Upper lobe of right lung (tissue), 1 donor: ENCODE data around the gene SLC22A13. TPM values are rescaled to one million over a fixed set of nuclear protein-coding genes. Genes with fewer than 3 reads are reported as not detected.

Source experiments
- ATAC-seq: fragments of 200-7000 bp; cut with Tn5 transposase; one replicate; pipeline ENCODE4 v1.9.1; 2020; ENCODE audit warnings: mild to moderate bottlenecking, moderate library complexity
- DNase-seq: peaks from one replicate; pipeline ENCODE4 v3.0.0-alpha.2; 2020
- H3K27ac ChIP-seq: fragments of 200-600 bp; one replicate; pipeline ENCODE4 v1.8.0; 2022
- H3K27me3 ChIP-seq: fragments of 200-600 bp; one replicate; pipeline ENCODE4 v1.8.0; 2022; ENCODE audit warnings: mild to moderate bottlenecking
- H3K36me3 ChIP-seq: fragments of 200-600 bp; one replicate; pipeline ENCODE4 v1.8.0; 2022
- H3K4me1 ChIP-seq: fragments of 200-600 bp; one replicate; pipeline ENCODE4 v1.8.0; 2022
- H3K4me3 ChIP-seq: fragments of 200-600 bp; one replicate; pipeline ENCODE4 v1.8.0; 2022; ENCODE audit warnings: mild to moderate bottlenecking
- H3K9me3 ChIP-seq: fragments of 200-600 bp; one replicate; pipeline ENCODE4 v1.8.0; 2022
- CTCF ChIP-seq: fragments of 200-600 bp; IDR thresholded peaks from one replicate; pipeline ENCODE4 v1.8.0; 2022; ENCODE audit warnings: antibody characterized with exemption
- intact Hi-C: fragments of 100-400 bp; cut with DNase I; formaldehyde crosslinking; loops from one replicate; pipeline ENCODE4 v1.11.0; 2022
- total RNA-seq: library from RNA; stranded (reverse); fragmentation: NEBNext Ultra II Directional; extraction: Animal tissue kit (Norgen Biotek cat#: 25700); gene quantifications from one replicate; pipeline ENCODE4 v1.2.1, GENCODE V29; 2021
- donor health status: DM: no; HTN: yes; CAD: no; lungs with severe emphysema.

Gene SLC22A13
- total RNA-seq, 1 donor from 2014 or later, result 0.41 TPM

DNA sequence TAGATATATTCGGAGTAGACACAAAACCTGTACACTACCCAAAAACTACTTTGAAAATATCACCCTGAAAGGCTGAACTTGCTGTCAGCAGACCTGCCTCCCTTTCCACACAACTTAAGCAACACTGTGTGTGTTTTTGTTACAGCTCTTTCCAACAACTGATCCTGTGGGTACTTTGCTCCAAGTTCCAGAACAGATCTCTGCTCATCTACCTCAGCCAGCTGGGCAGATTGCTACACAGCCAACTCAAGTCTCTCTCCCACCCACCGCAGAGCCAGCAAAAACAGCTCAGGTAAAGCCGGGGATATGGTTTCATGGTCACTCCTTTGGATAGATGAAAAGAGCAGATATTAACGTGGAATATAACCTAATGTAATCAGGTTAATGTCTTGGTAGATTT, 19.7 kb upstream of the SLC22A13 start:
- Histone ChIP-seq H3K4me3 (no peak overlapping the region), H3K4me1 (no peaks in the 10 kb centered on the region), H3K27ac (no peak overlapping the region), H3K27me3 (no peaks in the 10 kb centered on the region), H3K36me3 (peaks cover 59% of the 10 kb centered on the region), H3K9me3 (no peaks in the 10 kb centered on the region)
- DNase-seq, result no peak
- intact Hi-C loops, result no loop called here
- no peak for ATAC-seq
- no peak for TF ChIP-seq CTCF

DNA sequence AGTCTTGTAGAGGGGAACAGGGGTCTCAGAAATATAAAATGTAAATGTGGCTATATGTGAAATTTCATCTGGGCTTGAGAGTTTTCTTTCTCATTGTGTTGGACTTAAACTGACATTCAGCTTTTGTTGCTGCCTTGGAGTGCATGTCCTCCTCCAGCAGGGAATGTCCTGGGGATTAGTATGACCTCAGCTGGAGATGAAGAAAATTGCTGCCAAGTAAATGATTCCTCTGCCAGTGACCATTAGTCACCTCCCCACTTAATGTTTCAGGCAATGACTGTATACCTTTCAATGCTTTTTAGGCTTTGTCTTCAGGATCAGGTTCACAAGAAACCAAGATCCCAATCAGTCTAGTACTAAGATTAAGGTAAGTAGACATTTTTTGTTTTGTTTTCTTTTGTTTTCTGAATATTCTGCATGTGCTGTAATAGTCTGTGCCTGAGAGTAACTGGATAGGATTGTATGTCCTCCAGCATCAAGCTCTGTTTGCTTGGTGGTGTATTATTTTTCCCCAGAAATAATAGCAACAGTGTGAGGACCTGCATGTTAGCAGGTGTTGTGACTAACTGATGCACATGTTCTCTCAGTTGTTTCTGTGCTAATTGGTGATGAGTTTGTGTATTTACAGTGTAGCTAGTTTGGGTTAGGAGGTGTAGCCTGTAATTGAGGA, 18.1 kb upstream of the SLC22A13 start:
- DNase-seq (no peak), ATAC-seq (peak; percentile 56)
- no peaks in the 10 kb centered on the region for H3K4me1 ChIP-seq
- no peak overlapping the region for H3K27ac ChIP-seq
- intact Hi-C loops, result no loop called here
- no peaks in the 10 kb centered on the region for H3K27me3 ChIP-seq
- peak; percentile 6 for TF ChIP-seq CTCF
- H3K9me3 ChIP-seq, result no peaks in the 10 kb centered on the region
- H3K4me3 ChIP-seq, result no peak overlapping the region
- peaks cover 74% of the 10 kb centered on the region for H3K36me3 ChIP-seq

DNA sequence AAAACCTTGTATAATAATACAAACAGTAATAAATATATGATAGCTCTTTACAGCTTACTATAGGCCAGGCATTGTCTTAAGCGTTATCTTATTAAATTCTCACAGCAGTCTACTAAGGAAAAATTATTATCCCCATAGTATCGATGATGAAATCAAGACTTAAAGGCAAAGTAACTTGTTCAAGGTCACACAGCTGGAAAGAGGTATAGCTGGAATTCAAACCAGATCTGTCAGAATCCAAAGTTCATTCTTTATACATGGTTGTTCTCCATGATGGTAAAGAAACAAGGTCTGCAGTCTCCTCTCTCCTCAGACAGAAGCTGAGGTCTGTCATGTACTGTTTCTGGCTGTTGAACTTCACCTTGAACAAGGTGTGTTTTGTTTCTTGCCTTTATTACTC, 15.4 kb upstream of the SLC22A13 start:
- no peaks in the 10 kb centered on the region for H3K27me3 ChIP-seq
- no peak overlapping the region for H3K4me3 ChIP-seq
- no peak for DNase-seq
- TF ChIP-seq CTCF, result no peak
- H3K9me3 ChIP-seq, result no peaks in the 10 kb centered on the region
- ATAC-seq, result no peak
- H3K36me3 ChIP-seq, result peaks cover 80% of the 10 kb centered on the region
- no peaks in the 10 kb centered on the region for H3K4me1 ChIP-seq
- no peak overlapping the region for H3K27ac ChIP-seq
- intact Hi-C loops, result no loop called here

- Histone ChIP-seq H3K36me3 (peaks cover 75% of the 10 kb centered on the region), H3K27ac (no peak overlapping the region), H3K4me1 (no peaks in the 10 kb centered on the region), H3K4me3 (no peak overlapping the region), H3K27me3 (no peaks in the 10 kb centered on the region), H3K9me3 (no peaks in the 10 kb centered on the region)
- ATAC-seq (no peak), DNase-seq (no peak)
- intact Hi-C loops, result no loop called here
- no peak for TF ChIP-seq CTCF
Measured at GRCh38 chr3:38251197-38251596, 14.4 kb upstream of the SLC22A13 start.

DNA sequence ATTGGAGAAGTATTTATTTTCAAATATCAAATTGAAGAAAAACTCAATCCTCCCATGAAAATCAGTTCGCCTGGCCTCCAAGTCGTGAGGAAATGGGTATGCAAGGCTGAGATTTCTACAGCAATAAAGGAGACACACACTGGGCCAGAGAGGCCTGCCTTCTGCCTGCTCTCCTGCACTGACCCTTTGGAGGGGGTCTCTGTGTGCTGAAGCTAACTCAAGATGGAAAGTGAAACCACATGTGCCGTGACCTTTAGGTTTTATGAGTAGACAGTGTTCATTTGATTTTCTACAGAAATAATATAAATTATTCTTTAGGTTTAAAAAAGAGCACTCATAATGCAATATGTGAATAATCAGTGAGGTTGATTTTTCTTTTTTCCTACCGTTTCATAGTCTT, 11.9 kb upstream of the SLC22A13 start:
- Histone ChIP-seq H3K27ac (no peak overlapping the region), H3K36me3 (peaks cover 54% of the 10 kb centered on the region), H3K9me3 (no peaks in the 10 kb centered on the region), H3K4me1 (no peaks in the 10 kb centered on the region), H3K4me3 (no peak overlapping the region), H3K27me3 (no peaks in the 10 kb centered on the region)
- intact Hi-C loops, result no loop called here
- TF ChIP-seq CTCF, result no peak
- DNase-seq (no peak), ATAC-seq (no peak)

- Histone ChIP-seq H3K4me1 (no peaks in the 10 kb centered on the region), H3K27ac (no peak overlapping the region), H3K4me3 (no peak overlapping the region), H3K9me3 (no peaks in the 10 kb centered on the region), H3K36me3 (peaks cover 42% of the 10 kb centered on the region), H3K27me3 (no peaks in the 10 kb centered on the region)
- ATAC-seq, result no peak
- no peak for TF ChIP-seq CTCF
- intact Hi-C loops, result no loop called here
- DNase-seq, result no peak
Measured at GRCh38 chr3:38254872-38255271, 10.7 kb upstream of the SLC22A13 start.
